Measurements from ENCODE around the gene HPX. TPM values are rescaled to one million over a fixed set of nuclear protein-coding genes. Genes with fewer than 3 reads are reported as not detected.
A peak's percentile ranks its signal among the peaks of the same experiment; 100 is the strongest.

HPX gene
- total and polyA plus RNA-seq, 2 of the 13 experiments (the other 11 are each of a cell fraction or from before 2014, with no cell fraction given): 9.2 to 57.4 TPM

DNA sequence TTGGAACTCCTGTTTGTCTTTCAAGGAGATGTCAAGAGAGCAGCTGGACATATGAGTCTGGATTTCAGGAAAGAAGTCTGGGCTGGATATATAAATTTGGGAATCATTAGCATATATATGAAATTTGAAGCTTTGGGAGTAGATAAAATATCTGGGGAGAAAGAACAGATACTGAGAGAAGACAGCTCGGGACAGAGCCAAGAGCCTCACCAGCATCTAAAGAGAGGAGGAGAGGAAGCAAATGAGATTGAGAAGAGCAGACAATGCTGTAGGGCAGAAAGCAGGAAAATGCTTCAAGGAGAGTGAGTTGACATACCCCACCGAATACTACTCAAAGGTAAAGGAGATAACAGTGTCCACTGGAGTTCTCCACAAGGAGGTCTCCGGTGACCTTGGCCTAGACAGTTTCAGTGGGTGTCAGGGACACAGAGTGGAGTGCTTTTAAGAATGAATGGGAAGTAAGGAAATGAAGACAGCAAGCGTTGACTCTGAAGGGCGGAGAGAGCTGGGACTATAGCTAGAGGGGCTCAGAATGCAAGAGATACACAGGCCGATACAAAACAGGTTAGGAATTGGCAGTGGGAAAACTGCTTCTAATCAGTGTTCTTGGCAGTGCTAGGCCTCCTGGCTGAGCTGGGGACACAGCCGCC is 22.8 kb downstream of the HPX start:
- Histone ChIP-seq H4K20me1 (ENCODE audit: insufficient read depth, low read length) (no peaks in the 10 kb centered on the region), H3K79me2 (ENCODE audit: insufficient read depth, low read length) (no peaks in the 10 kb centered on the region), H3K27me3 (ENCODE audit: control insufficient read depth in 1 of 2, insufficient read depth in 2 of 2, low read length in 2 of 2) (peaks cover 0 to 30% of the 10 kb centered on the region in 2 experiments; a peak in 3 of 5 replicates), H3K36me3 (replicated peaks in 1 of 2; ENCODE audit: control insufficient read depth in 1 of 2, insufficient read depth in 2 of 2, low read length in 2 of 2) (no peaks in the 10 kb centered on the region), H2AFZ (ENCODE audit: low read length) (no peak overlapping the region), H3K4me2 (ENCODE audit: low read depth, low read length) (peak overlapping the region; percentile 79), H3K27ac (ENCODE audit: extremely low read length, insufficient read depth, low read length) (no peak overlapping the region), H3K4me3 (replicated peaks in 1 of 3; ENCODE audit: insufficient read depth in 1 of 3, low read depth in 2 of 3, low read length in 3 of 3) (peak overlapping the region; percentile 77 to 90 (median 82); a peak in 5 of 6 replicates), H3K9me3 (ENCODE audit: low read length) (no peaks in the 10 kb centered on the region), H3K4me1 (ENCODE audit: insufficient read depth, low read length) (peaks cover 12% of the 10 kb centered on the region), H3K9ac (ENCODE audit: insufficient read depth, low read depth, low read length) (no peak overlapping the region)
- BruUV-seq (replicated peaks): no TSS peak
- in situ Hi-C loops (cut with HindIII; ENCODE audit: extremely low pct_ligation_motif_present, low pct_unique_long_range_greater_than_20kb): no loop called here
- FAIRE-seq (no peak), DNase-seq (ENCODE audit: low spot score) (no peak), ATAC-seq (no peak; the same call in 2 of the 3 replicates)
- WGBS (ENCODE audit: low lambda C conversion rate): 35% methylated on average over 6 of the region's 7 CpGs
- POLR2A ChIA-PET: interaction anchor here (0.6 to 2.5 kb wide), 4 partner anchors 10 to 67 kb away, joined by 3 to 22 read pairs (median 6); partner anchors contain the start of gene HPX
- CTCF ChIA-PET (ENCODE audit: low intra/inter-chr PET ratio, low total read pairs): no interaction called here
- TF ChIP-seq CREB1 (IDR thresholded peaks at IDR 0.05) (no peak), CREB1 (CRISPR knock-in tag; IDR thresholded peaks at IDR 0.05) (no peak), ZFX (CRISPR knock-in tag; IDR thresholded peaks at IDR 0.05; ENCODE audit: low read depth) (peak; percentile 30; the same call in 1 of the 2 replicates)
- intact Hi-C loops (cut with micrococcal nuclease; ENCODE audit: unreplicated experiment): no loop called here

DNA sequence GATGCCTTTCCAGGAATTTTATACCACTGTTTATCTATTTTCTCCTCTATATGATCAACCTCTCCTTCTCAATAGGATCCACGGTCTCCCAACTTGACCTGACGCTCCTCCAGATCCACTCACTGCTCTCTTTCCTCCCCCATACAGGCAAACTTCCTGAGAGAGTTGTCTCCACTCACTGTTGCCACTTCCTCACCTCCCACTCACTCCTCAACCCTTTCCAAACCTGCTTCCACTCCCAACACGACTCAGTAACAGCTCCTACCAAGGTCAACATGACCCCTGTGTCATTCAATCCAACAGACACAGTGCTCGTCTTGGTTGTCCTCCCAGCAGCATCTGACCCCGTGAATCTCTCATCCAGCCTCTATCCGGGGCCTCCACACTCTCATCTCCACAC is 25.0 kb downstream of the HPX start:
- DNase-seq (ENCODE audit: low spot score): no peak
- Histone ChIP-seq H3K27me3 (ENCODE audit: control insufficient read depth in 1 of 2, insufficient read depth in 2 of 2, low read length in 2 of 2) (peaks cover 0 to 30% of the 10 kb centered on the region in 2 experiments; a peak in 4 of 5 replicates), H3K9me3 (ENCODE audit: low read length) (no peaks in the 10 kb centered on the region), H3K4me1 (ENCODE audit: insufficient read depth, low read length) (peaks cover 12% of the 10 kb centered on the region), H3K36me3 (replicated peaks in 1 of 2; ENCODE audit: control insufficient read depth in 1 of 2, insufficient read depth in 2 of 2, low read length in 2 of 2) (no peaks in the 10 kb centered on the region), H3K79me2 (ENCODE audit: insufficient read depth, low read length) (no peaks in the 10 kb centered on the region), H2AFZ (ENCODE audit: low read length) (no peak overlapping the region), H3K9ac (ENCODE audit: insufficient read depth, low read depth, low read length) (no peak overlapping the region), H3K4me2 (ENCODE audit: low read depth, low read length) (no peak overlapping the region), H3K27ac (ENCODE audit: extremely low read length, insufficient read depth, low read length) (no peak overlapping the region), H3K4me3 (replicated peaks in 1 of 3; ENCODE audit: insufficient read depth in 1 of 3, low read depth in 2 of 3, low read length in 3 of 3) (no peak overlapping the region), H4K20me1 (ENCODE audit: insufficient read depth, low read length) (no peaks in the 10 kb centered on the region)
- BruUV-seq (replicated peaks): no TSS peak
- no peak for TF ChIP-seq PPARG (CRISPR knock-in tag; conservative IDR thresholded peaks at IDR 0.05)
- no peak for TF ChIP-seq HOXA9 (CRISPR knock-in tag; IDR thresholded peaks at IDR 0.05; ENCODE audit: borderline replicate concordance)
- TF ChIP-seq NFE2L2 (IDR thresholded peaks at IDR 0.05; ENCODE audit: low read length): no peak
- TF ChIP-seq ZNF772 (CRISPR knock-in tag; IDR thresholded peaks at IDR 0.05): no peak
- TF ChIP-seq TARDBP (CRISPR knock-in tag; IDR thresholded peaks at IDR 0.05): no peak
- no peak for TF ChIP-seq ZNF850 (CRISPR knock-in tag; conservative IDR thresholded peaks at IDR 0.05)
- TF ChIP-seq, protein P1, sequence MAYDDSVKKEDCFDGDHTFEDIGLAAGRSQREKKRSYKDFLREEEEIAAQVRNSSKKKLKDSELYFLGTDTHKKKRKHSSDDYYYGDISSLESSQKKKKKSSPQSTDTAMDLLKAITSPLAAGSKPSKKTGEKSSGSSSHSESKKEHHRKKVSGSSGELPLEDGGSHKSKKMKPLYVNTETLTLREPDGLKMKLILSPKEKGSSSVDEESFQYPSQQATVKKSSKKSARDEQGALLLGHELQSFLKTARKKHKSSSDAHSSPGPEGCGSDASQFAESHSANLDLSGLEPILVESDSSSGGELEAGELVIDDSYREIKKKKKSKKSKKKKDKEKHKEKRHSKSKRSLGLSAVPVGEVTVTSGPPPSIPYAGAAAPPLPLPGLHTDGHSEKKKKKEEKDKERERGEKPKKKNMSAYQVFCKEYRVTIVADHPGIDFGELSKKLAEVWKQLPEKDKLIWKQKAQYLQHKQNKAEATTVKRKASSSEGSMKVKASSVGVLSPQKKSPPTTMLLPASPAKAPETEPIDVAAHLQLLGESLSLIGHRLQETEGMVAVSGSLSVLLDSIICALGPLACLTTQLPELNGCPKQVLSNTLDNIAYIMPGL (CRISPR knock-in tag; IDR thresholded peaks at IDR 0.05; ENCODE audit: borderline replicate concordance in 1 of 2, low read depth in 1 of 2): no peak
- no peak for TF ChIP-seq NCOR1 (IDR thresholded peaks at IDR 0.05; ENCODE audit: borderline replicate concordance, low read length)
- TF ChIP-seq ZNF451 (CRISPR knock-in tag; IDR thresholded peaks at IDR 0.05): no peak
- no peak for TF ChIP-seq TSC22D2 (CRISPR knock-in tag; IDR thresholded peaks at IDR 0.05; ENCODE audit: borderline replicate concordance)
- TF ChIP-seq, protein P2, sequence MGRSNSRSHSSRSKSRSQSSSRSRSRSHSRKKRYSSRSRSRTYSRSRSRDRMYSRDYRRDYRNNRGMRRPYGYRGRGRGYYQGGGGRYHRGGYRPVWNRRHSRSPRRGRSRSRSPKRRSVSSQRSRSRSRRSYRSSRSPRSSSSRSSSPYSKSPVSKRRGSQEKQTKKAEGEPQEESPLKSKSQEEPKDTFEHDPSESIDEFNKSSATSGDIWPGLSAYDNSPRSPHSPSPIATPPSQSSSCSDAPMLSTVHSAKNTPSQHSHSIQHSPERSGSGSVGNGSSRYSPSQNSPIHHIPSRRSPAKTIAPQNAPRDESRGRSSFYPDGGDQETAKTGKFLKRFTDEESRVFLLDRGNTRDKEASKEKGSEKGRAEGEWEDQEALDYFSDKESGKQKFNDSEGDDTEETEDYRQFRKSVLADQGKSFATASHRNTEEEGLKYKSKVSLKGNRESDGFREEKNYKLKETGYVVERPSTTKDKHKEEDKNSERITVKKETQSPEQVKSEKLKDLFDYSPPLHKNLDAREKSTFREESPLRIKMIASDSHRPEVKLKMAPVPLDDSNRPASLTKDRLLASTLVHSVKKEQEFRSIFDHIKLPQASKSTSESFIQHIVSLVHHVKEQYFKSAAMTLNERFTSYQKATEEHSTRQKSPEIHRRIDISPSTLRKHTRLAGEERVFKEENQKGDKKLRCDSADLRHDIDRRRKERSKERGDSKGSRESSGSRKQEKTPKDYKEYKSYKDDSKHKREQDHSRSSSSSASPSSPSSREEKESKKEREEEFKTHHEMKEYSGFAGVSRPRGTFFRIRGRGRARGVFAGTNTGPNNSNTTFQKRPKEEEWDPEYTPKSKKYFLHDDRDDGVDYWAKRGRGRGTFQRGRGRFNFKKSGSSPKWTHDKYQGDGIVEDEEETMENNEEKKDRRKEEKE (IDR thresholded peaks at IDR 0.05): no peak
- ChIA-PET CTCF (ENCODE audit: low intra/inter-chr PET ratio, low total read pairs) (no interaction called here), POLR2A (no interaction called here)
- 30% methylated on average over 6 of the region's 6 CpGs for WGBS (ENCODE audit: low lambda C conversion rate)
- in situ Hi-C loops (cut with HindIII; ENCODE audit: extremely low pct_ligation_motif_present, low pct_unique_long_range_greater_than_20kb): no loop called here
- ATAC-seq: no peak
- intact Hi-C loops (cut with micrococcal nuclease; ENCODE audit: unreplicated experiment): no loop called here
- FAIRE-seq: no peak

Measured in HepG2 (cell line).